ENCODE results near the gene SH3PXD2A. TPM values are rescaled to one million over a fixed set of nuclear protein-coding genes. Genes with fewer than 3 reads are reported as not detected.

The SH3PXD2A gene
- total RNA-seq, 1 donor from 2014 or later, result 2.3 TPM

- DNase-seq (ENCODE audit: low spot score), result no peak
- peaks cover 18% of the 10 kb centered on the region for H4K20me1 ChIP-seq (ENCODE audit: low read depth)
- no peak overlapping the region for H3K4me2 ChIP-seq
- no peaks in the 10 kb centered on the region for H3K79me2 ChIP-seq (ENCODE audit: low read depth)
- Mint-ChIP-seq H3K36me3 (no peaks in the 10 kb centered on the region), H3K4me1 (peaks cover 49% of the 10 kb centered on the region), H3K4me3 (no peak overlapping the region), H3K9me3 (no peaks in the 10 kb centered on the region), H3K27ac (no peak overlapping the region), H3K27me3 (ENCODE audit: insufficient read depth, low read depth) (peaks cover 4% of the 10 kb centered on the region)
- H3K9ac ChIP-seq, result no peak overlapping the region
- no peak overlapping the region for H3K4me3 ChIP-seq
- peaks cover 16% of the 10 kb centered on the region for H3F3A ChIP-seq (ENCODE audit: low read depth)
- no peaks in the 10 kb centered on the region for H3K36me3 ChIP-seq
- H3K4me1 ChIP-seq, result peaks cover 25% of the 10 kb centered on the region
- H2AFZ ChIP-seq (replicated peaks), result no peak overlapping the region
- no peaks in the 10 kb centered on the region for H3K9me3 ChIP-seq (ENCODE audit: low read depth)
- peaks cover 26% of the 10 kb centered on the region for H3K27me3 ChIP-seq
- no peak for TF ChIP-seq CTCF (IDR thresholded peaks at IDR 0.05)
- TF ChIP-seq EZH2phosphoT487 (IDR thresholded peaks at IDR 0.05), result no peak
- no peak for TF ChIP-seq EZH2 (IDR thresholded peaks at IDR 0.05)
- H3K27ac ChIP-seq, result no peak overlapping the region
Observed at GRCh38 chr10:103838862-103839518, 16.4 kb downstream of the SH3PXD2A start.

DNA sequence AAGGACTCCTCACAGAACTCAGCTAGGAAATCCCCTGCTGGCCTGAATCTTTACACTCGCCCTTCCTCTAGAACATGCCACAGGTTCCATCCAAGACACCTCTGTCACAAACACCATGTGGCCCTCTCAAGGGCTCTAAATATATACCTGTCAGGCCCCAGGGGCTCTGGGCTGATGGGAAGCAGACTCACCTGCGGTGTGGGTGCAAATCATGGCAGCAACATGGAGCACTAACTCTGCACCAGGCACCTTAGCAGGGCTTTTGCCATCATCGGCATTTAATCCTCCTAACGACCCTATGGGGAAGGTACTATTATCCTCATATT is 17.3 kb downstream of the SH3PXD2A start:
- Histone ChIP-seq H3K79me2 (ENCODE audit: low read depth) (no peaks in the 10 kb centered on the region), H3K4me1 (peaks cover 25% of the 10 kb centered on the region), H3F3A (ENCODE audit: low read depth) (peaks cover 16% of the 10 kb centered on the region), H3K27ac (no peak overlapping the region), H4K20me1 (ENCODE audit: low read depth) (peaks cover 18% of the 10 kb centered on the region), H3K4me2 (no peak overlapping the region), H3K4me3 (no peak overlapping the region), H3K9ac (no peak overlapping the region), H3K27me3 (peaks cover 26% of the 10 kb centered on the region), H3K36me3 (no peaks in the 10 kb centered on the region), H2AFZ (replicated peaks) (no peak overlapping the region), H3K9me3 (ENCODE audit: low read depth) (peaks cover under 1% of the 10 kb centered on the region)
- Mint-ChIP-seq H3K36me3 (peaks cover 2% of the 10 kb centered on the region), H3K9me3 (peaks cover 2% of the 10 kb centered on the region), H3K27ac (no peak overlapping the region), H3K4me1 (peaks cover 53% of the 10 kb centered on the region), H3K4me3 (no peak overlapping the region), H3K27me3 (ENCODE audit: insufficient read depth, low read depth) (peaks cover 4% of the 10 kb centered on the region)
- no peak for TF ChIP-seq CTCF (IDR thresholded peaks at IDR 0.05)
- TF ChIP-seq EZH2 (IDR thresholded peaks at IDR 0.05), result no peak
- TF ChIP-seq EZH2phosphoT487 (IDR thresholded peaks at IDR 0.05), result no peak
- no peak for DNase-seq (ENCODE audit: low spot score)

DNA sequence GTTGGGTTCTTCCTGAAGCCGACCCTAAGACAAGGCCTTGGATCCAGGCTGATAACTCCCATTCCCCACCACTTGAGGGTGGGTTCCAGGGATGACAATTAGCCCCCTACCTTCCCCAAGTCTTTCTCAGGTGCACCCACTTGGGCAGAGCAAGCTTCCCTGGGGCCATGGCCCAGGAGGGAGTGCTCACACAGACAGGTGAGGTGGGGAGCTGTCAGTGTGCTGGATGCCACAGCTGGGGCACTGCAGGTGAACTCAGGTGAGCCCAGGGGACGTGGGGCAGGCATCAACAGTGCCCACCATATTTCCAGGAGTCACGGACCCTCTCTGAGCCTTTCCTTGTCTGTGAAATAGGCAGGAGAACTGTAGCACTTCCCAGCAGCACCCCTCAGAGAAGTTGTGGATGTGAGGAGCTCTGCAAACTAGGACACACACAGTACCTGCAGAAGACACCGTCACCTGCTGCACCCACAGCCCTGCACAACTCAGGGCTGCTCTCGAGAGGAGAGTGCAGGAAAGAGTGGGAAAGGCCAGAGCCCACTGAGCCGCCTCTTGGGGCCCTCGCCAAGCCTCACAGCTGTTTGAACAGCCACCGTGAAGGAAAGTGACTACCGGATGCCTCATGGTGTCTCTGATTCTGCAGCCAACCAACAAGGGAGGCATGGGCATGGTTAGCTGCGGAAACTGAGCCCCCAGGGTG is 17.9 kb downstream of the SH3PXD2A start:
- no peak overlapping the region for H3K4me3 Mint-ChIP-seq
- Histone ChIP-seq H3K9ac (no peak overlapping the region), H3K4me2 (no peak overlapping the region), H3F3A (ENCODE audit: low read depth) (peaks cover 16% of the 10 kb centered on the region), H3K27me3 (peaks cover 26% of the 10 kb centered on the region), H3K9me3 (ENCODE audit: low read depth) (peaks cover 5% of the 10 kb centered on the region), H3K79me2 (ENCODE audit: low read depth) (no peaks in the 10 kb centered on the region), H3K4me1 (peaks cover 25% of the 10 kb centered on the region), H4K20me1 (ENCODE audit: low read depth) (peaks cover 18% of the 10 kb centered on the region), H3K4me3 (no peak overlapping the region), H3K36me3 (no peaks in the 10 kb centered on the region), H2AFZ (replicated peaks) (no peak overlapping the region), H3K27ac (no peak overlapping the region)
- TF ChIP-seq EZH2phosphoT487 (IDR thresholded peaks at IDR 0.05) (no peak), EZH2 (IDR thresholded peaks at IDR 0.05) (no peak), CTCF (IDR thresholded peaks at IDR 0.05) (no peak)
- DNase-seq (ENCODE audit: low spot score), result no peak
- H3K4me1 Mint-ChIP-seq, result peaks cover 53% of the 10 kb centered on the region
- peaks cover 2% of the 10 kb centered on the region for H3K36me3 Mint-ChIP-seq
- H3K9me3 Mint-ChIP-seq, result peaks cover 2% of the 10 kb centered on the region
- peaks cover 4% of the 10 kb centered on the region for H3K27me3 Mint-ChIP-seq (ENCODE audit: insufficient read depth, low read depth)
- H3K27ac Mint-ChIP-seq, result no peak overlapping the region

Measured in neural progenitor cell (in vitro differentiated cells).